ENCODE data around the gene OPCML. TPM values are rescaled to one million over a fixed set of nuclear protein-coding genes. Genes with fewer than 3 reads are reported as not detected.

The OPCML gene
- total and polyA plus RNA-seq, 2 donors (not counting 1 experiment from before 2014, with no cell fraction given), result 0.99 to 2.8 TPM

DNA sequence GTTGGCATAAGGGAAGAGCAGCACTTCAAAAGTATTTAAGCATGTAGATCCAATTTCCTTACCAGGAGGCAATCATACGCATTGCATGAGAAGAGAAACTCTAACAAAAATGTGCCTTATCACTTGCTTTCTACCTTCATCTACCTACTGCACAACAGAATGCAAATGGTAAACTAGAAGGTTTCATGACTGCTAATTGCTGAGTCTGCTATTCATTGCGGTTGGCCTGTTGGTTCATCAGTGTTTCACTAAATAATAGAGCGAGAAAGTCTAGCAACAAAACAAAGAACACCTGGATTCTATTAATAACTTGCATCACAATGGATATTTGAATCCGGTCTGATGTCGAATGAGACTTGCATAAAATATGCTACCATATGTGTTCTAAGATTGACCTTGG, 229.0 kb downstream of the OPCML start:
- no peaks in the 10 kb centered on the region for H3K36me3 ChIP-seq (ENCODE audit: control insufficient read depth, insufficient read depth, low read length)
- no peaks in the 10 kb centered on the region for H4K20me1 ChIP-seq (ENCODE audit: control insufficient read depth, extremely low read depth, insufficient read depth, low read length)
- TF ChIP-seq, protein P1, sequence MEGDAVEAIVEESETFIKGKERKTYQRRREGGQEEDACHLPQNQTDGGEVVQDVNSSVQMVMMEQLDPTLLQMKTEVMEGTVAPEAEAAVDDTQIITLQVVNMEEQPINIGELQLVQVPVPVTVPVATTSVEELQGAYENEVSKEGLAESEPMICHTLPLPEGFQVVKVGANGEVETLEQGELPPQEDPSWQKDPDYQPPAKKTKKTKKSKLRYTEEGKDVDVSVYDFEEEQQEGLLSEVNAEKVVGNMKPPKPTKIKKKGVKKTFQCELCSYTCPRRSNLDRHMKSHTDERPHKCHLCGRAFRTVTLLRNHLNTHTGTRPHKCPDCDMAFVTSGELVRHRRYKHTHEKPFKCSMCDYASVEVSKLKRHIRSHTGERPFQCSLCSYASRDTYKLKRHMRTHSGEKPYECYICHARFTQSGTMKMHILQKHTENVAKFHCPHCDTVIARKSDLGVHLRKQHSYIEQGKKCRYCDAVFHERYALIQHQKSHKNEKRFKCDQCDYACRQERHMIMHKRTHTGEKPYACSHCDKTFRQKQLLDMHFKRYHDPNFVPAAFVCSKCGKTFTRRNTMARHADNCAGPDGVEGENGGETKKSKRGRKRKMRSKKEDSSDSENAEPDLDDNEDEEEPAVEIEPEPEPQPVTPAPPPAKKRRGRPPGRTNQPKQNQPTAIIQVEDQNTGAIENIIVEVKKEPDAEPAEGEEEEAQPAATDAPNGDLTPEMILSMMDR (conservative IDR thresholded peaks at IDR 0.05 in 1 of 2, IDR thresholded peaks at IDR 0.05 in 1 of 2; ENCODE audit: low read depth in 1 of 2, low read length in 2 of 2), result no peak
- no peak for TF ChIP-seq EZH2 (IDR thresholded peaks at IDR 0.05; ENCODE audit: low read length, missing control alignments)
- no peaks in the 10 kb centered on the region for H3K9me3 ChIP-seq (ENCODE audit: control insufficient read depth, insufficient read depth, low read depth, low read length)
- no peak overlapping the region for H3K4me3 ChIP-seq (replicated peaks in 1 of 4; ENCODE audit: control extremely low read depth in 1 of 4, insufficient read depth in 1 of 4, low read depth in 3 of 4, low read length in 4 of 4)
- no peaks in the 10 kb centered on the region for H3K4me1 ChIP-seq (ENCODE audit: control insufficient read depth, extremely low read depth, insufficient read depth, low read length)
- no peak overlapping the region for H3K27ac ChIP-seq (ENCODE audit: insufficient read depth, low read length)
- H2AFZ ChIP-seq (ENCODE audit: low read length), result no peak overlapping the region
- no peak overlapping the region for H3K9ac ChIP-seq (ENCODE audit: insufficient read depth, low read length)
- no peaks in the 10 kb centered on the region for H3K79me2 ChIP-seq (ENCODE audit: control insufficient read depth, insufficient read depth, low read length)
- no peak for DNase-seq (ENCODE audit: low read depth in 2 of 2)
- no peaks in the 10 kb centered on the region for H3K27me3 ChIP-seq (ENCODE audit: control insufficient read depth, insufficient read depth, low read length)
- no peak overlapping the region for H3K4me2 ChIP-seq (ENCODE audit: extremely low read depth, insufficient read depth, low read length)

DNA sequence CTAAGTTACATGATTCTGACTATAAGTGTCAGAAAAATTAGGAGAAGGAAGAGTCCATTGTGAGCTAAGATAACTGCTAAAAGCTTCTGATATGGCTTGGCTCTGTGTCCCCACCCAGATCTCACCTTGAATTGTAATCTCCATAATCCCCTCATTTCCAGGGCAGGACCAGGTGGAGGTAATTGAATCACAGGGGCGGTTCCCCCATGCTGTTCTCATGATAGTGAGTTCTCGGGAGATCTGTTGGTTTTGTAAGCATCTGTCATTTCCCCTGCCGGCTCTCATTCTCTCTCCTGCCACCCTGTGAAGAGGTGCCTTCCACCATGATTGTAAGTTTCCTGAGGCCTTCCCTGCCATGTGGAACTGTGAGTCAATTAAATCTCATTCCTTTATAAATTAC, 230.2 kb downstream of the OPCML start:
- Histone ChIP-seq H3K27me3 (ENCODE audit: control insufficient read depth, insufficient read depth, low read length) (no peaks in the 10 kb centered on the region), H3K4me2 (ENCODE audit: extremely low read depth, insufficient read depth, low read length) (no peak overlapping the region), H4K20me1 (ENCODE audit: control insufficient read depth, extremely low read depth, insufficient read depth, low read length) (no peaks in the 10 kb centered on the region), H2AFZ (ENCODE audit: low read length) (no peak overlapping the region), H3K36me3 (ENCODE audit: control insufficient read depth, insufficient read depth, low read length) (no peaks in the 10 kb centered on the region), H3K4me1 (ENCODE audit: control insufficient read depth, extremely low read depth, insufficient read depth, low read length) (no peaks in the 10 kb centered on the region), H3K9ac (ENCODE audit: insufficient read depth, low read length) (no peak overlapping the region), H3K79me2 (ENCODE audit: control insufficient read depth, insufficient read depth, low read length) (no peaks in the 10 kb centered on the region), H3K9me3 (ENCODE audit: control insufficient read depth, insufficient read depth, low read depth, low read length) (no peaks in the 10 kb centered on the region), H3K4me3 (replicated peaks in 1 of 4; ENCODE audit: control extremely low read depth in 1 of 4, insufficient read depth in 1 of 4, low read depth in 3 of 4, low read length in 4 of 4) (no peak overlapping the region), H3K27ac (ENCODE audit: insufficient read depth, low read length) (no peak overlapping the region)
- no peak for DNase-seq (ENCODE audit: low read depth in 2 of 2)
- no peak for TF ChIP-seq EZH2 (IDR thresholded peaks at IDR 0.05; ENCODE audit: low read length, missing control alignments)
- TF ChIP-seq, protein P1 (conservative IDR thresholded peaks at IDR 0.05 in 1 of 2, IDR thresholded peaks at IDR 0.05 in 1 of 2; ENCODE audit: low read depth in 1 of 2, low read length in 2 of 2), result no peak

DNA sequence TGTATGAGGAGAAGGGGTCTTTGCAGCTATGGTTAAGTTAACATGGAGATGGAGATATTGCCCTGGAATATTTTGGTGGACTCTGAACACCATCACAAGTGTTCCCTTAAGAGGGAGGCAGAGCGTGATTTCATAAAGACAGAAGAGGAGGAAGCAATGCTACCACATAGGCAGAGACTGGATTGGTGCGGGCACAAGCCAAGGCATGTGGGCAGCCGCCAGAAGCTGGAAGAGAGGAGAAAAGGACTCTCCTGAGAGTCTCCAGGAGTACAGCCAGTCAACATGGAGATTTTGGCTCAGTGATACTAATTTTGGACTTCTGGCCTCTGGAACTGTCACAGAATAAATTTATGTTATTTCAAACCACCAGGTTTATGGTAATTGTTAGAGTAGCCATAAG, 231.6 kb downstream of the OPCML start:
- H3K27ac ChIP-seq (ENCODE audit: insufficient read depth, low read length), result no peak overlapping the region
- H3K9ac ChIP-seq (ENCODE audit: insufficient read depth, low read length), result no peak overlapping the region
- H4K20me1 ChIP-seq (ENCODE audit: control insufficient read depth, extremely low read depth, insufficient read depth, low read length), result no peaks in the 10 kb centered on the region
- no peaks in the 10 kb centered on the region for H3K27me3 ChIP-seq (ENCODE audit: control insufficient read depth, insufficient read depth, low read length)
- H3K4me3 ChIP-seq (replicated peaks in 1 of 4; ENCODE audit: control extremely low read depth in 1 of 4, insufficient read depth in 1 of 4, low read depth in 3 of 4, low read length in 4 of 4), result no peak overlapping the region
- TF ChIP-seq EZH2 (IDR thresholded peaks at IDR 0.05; ENCODE audit: low read length, missing control alignments), result no peak
- TF ChIP-seq, protein P1 (conservative IDR thresholded peaks at IDR 0.05 in 1 of 2, IDR thresholded peaks at IDR 0.05 in 1 of 2; ENCODE audit: low read depth in 1 of 2, low read length in 2 of 2), result no peak
- H3K4me1 ChIP-seq (ENCODE audit: control insufficient read depth, extremely low read depth, insufficient read depth, low read length), result no peaks in the 10 kb centered on the region
- no peak overlapping the region for H3K4me2 ChIP-seq (ENCODE audit: extremely low read depth, insufficient read depth, low read length)
- no peak overlapping the region for H2AFZ ChIP-seq (ENCODE audit: low read length)
- H3K9me3 ChIP-seq (ENCODE audit: control insufficient read depth, insufficient read depth, low read depth, low read length), result no peaks in the 10 kb centered on the region
- H3K79me2 ChIP-seq (ENCODE audit: control insufficient read depth, insufficient read depth, low read length), result no peaks in the 10 kb centered on the region
- H3K36me3 ChIP-seq (ENCODE audit: control insufficient read depth, insufficient read depth, low read length), result no peaks in the 10 kb centered on the region
- no peak for DNase-seq (ENCODE audit: low read depth in 2 of 2)
